Transverse colon (tissue), 4 donors: Measurements from ENCODE around the gene DNAH8.

Experiments used
- EP300 ChIP-seq: sonication (generic); formaldehyde crosslinking; IDR thresholded peaks from one replicate; pipeline ENCODE4 v1.6.1; 2017; ENCODE audit warnings: antibody characterized with exemption, low read depth
- POLR2A ChIP-seq: fragments of 450-650 bp; IDR thresholded peaks from one replicate; pipeline ENCODE4 v1.6.1; 2016; ENCODE audit warnings: antibody characterized with exemption, mild to moderate bottlenecking, moderate library complexity
- POLR2AphosphoS5 ChIP-seq, 3 donors: sonication (generic); formaldehyde crosslinking; IDR thresholded peaks; one replicate each; pipeline ENCODE4 v1.6.1; 2016; ENCODE audit warnings: antibody characterized with exemption in 3 of 3
- TF ChIP-seq, protein P1 (sequence below), 5 experiments: fragments of 200-600 bp in 3 of 5; fragments of 450-650 bp in 2 of 5; sonication (generic) in 3 of 5; IDR thresholded peaks; 1 replicate in 2 of 5; 2 replicates in 3 of 5; pipeline ENCODE4 v1.5.1; 2016 to 2017; ENCODE audit warnings: antibody characterized with exemption in 5 of 5, inconsistent platforms in 3 of 5, mild to moderate bottlenecking in 2 of 5, moderate library complexity in 1 of 5

DNA sequence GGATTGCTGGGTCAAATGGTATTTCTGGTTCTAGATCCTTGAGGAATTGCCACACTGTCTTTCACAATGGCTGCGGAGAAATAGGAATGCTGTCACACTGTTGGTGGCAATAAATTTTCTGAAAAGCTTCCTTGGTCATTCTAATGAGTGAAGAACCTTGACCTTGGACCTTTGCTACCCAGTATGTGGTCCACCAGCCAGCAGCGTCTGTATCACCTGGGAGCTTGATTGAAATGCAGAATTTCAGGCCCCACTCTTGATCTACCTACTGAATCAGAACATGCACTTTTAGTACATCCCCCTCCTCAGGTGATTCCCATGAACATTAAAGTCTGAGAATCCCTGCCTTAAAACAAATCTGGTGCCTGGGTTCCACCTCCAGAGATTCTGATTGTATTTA lies 305.9 kb downstream of the DNAH8 start:
- TF ChIP-seq, protein P1, sequence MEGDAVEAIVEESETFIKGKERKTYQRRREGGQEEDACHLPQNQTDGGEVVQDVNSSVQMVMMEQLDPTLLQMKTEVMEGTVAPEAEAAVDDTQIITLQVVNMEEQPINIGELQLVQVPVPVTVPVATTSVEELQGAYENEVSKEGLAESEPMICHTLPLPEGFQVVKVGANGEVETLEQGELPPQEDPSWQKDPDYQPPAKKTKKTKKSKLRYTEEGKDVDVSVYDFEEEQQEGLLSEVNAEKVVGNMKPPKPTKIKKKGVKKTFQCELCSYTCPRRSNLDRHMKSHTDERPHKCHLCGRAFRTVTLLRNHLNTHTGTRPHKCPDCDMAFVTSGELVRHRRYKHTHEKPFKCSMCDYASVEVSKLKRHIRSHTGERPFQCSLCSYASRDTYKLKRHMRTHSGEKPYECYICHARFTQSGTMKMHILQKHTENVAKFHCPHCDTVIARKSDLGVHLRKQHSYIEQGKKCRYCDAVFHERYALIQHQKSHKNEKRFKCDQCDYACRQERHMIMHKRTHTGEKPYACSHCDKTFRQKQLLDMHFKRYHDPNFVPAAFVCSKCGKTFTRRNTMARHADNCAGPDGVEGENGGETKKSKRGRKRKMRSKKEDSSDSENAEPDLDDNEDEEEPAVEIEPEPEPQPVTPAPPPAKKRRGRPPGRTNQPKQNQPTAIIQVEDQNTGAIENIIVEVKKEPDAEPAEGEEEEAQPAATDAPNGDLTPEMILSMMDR (IDR thresholded peaks at IDR 0.05) = no peak
- no peak for TF ChIP-seq POLR2A
- no peak for TF ChIP-seq POLR2AphosphoS5 (IDR thresholded peaks at IDR 0.05)
- no peak for TF ChIP-seq EP300
